Measurements from ENCODE around the gene LAPTM4A.

GRCh38 chr2:20062615-20063545 is 11.5 kb upstream of the LAPTM4A start:
- TF ChIP-seq CTCF (IDR thresholded peaks at IDR 0.05) = no peak
- TF ChIP-seq POLR2AphosphoS5 (IDR thresholded peaks at IDR 0.05; ENCODE audit: low read depth, low read length) = no peak
